ENCODE results near the gene SPDYE18.
"Not testable (repeated sequence)": the region's sequence is repeated elsewhere in the genome, so short reads cannot be mapped to it uniquely, and the experiment has no call there.

The SPDYE18 gene, protein sequence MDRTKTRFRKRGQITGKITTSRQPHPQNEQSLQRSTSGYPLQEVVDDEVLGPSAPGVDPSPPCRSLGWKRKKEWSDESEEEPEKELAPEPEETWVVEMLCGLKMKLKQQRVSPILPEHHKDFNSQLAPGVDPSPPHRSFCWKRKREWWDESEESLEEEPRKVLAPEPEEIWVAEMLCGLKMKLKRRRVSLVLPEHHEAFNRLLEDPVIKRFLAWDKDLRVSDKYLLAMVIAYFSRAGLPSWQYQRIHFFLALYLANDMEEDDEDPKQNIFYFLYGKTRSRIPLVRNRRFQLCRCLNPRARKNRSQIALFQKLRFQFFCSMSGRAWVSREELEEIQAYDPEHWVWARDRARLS

DNA sequence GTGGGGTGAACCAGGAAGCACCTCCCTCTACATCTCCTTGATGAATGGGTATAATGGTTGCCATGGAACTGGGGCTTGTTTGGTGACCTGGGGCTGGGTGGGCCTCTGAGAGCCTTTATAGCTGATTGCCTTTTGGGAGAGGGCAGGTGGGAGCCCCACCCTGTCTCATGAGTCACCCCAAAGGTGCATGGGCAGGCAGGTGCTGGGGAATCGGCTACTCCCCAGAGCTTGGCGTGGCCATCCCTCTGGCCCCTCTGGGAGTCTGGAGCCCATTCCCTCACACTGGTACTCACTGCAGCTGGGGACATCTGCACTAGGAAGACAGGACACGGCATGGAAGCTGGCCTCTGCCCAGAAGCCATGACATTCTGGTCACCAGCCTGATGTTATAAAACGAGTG is at the start of gene SPDYE18:
Gene SPDYE18, minus strand, starts transcription at position 2 of the 400 bp plus-strand sequence. CDS start 2,046 bp downstream, outside the sequence.
- DNase-seq (ENCODE audit: low read depth in 2 of 3, low spot score in 1 of 3), result not testable (repeated sequence)

DNA sequence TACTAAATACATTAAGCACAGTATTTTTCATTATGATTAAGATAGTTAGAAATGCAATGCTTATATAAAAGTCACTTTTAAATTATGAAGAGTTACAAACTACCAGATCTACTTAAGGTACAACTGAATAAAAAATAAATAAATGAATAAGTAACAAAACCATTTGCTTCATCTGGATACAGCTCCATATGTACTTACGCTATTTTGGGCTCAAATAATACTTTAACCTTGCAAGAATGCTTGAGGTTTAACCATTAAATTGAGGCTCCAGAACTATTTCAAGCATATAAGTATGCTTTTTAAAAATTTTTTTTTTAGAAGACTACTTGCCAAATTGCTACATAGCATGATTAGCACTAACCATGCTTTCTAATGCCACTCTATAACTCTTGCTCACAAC is 46.0 kb upstream of the SPDYE18 start:
- not testable (repeated sequence) for DNase-seq (ENCODE audit: low read depth in 2 of 3, low spot score in 1 of 3)

DNA sequence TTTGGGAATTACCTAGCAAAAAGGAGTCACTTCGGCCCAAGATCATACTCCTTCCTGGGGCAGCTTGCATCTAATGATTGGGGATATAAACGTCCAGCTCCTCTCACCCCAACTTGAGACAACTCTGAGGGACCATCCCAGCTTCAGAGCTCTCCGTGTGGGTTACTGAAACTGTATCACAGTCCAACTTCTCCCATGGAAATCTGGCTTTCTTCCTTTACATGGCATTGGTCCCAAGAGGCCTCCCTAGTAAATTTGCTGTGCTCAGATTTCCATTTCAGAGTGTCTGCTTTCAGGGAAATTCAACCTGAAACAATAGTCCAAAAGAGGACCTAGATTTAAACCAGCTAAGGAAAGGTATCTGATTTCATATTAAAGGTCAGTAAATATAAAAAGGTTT is 45.3 kb upstream of the SPDYE18 start:
- not testable (repeated sequence) for DNase-seq (ENCODE audit: low read depth in 2 of 3, low spot score in 1 of 3)

DNA sequence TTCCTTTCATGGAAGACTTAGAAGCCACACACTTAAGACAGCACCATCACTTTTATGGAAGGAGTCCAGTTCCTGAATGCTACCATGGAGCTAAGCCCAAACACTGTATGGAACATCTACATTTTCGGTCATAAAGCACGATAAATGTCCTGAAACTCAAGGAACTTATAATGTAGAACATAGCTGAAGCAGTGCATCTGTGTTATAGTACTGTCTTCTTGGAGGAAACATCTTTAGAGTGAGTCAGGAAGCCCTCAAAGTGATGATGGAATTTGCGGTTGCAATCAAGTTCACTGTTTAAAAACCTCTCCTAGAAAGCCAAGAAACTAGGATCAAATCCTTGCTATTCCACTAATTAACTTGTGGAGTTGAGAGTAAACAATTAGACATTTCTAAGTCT is 43.5 kb upstream of the SPDYE18 start:
- DNase-seq (ENCODE audit: low read depth in 2 of 3, low spot score in 1 of 3), result not testable (repeated sequence)

DNA sequence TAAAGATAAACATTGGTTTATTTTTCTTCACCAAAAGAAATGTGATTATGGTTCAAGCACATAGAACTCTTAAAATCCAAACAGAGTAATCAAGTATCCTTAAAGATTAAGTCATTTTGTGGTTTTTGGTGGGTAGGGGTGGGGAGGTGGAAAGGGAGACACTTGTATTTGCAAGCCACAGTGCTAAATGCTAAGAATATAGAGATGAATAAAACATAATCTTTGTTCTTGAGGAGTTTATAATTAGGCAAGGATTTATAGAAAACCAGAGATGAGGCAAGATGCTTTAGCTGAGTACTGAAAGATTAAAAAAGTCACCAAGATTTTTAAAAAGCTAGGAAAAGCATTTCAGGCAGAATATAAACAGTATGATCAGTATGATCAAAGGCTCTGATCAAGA is 40.3 kb upstream of the SPDYE18 start:
- not testable (repeated sequence) for DNase-seq (ENCODE audit: low read depth in 2 of 3, low spot score in 1 of 3)

DNA sequence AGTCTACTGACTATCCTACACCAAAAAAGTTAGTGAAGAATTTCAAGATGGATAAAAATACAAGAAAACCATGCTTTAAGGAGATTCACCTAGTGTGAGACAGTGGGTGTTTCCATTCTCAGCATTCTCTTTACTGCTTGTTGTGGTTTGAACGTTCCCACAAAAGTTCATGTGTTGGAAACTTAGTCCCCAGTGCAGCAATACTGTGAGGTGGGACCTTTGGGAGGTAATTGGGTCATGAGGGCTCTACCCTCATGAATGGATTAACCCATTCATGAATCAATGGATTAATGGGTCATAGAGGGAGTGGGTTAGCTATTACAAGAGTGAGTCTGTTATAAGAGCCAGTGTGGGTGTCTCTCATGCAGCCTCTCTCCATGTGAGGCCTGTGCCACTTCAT is 38.8 kb upstream of the SPDYE18 start:
- not testable (repeated sequence) for DNase-seq (ENCODE audit: low read depth in 2 of 3, low spot score in 1 of 3)

DNA sequence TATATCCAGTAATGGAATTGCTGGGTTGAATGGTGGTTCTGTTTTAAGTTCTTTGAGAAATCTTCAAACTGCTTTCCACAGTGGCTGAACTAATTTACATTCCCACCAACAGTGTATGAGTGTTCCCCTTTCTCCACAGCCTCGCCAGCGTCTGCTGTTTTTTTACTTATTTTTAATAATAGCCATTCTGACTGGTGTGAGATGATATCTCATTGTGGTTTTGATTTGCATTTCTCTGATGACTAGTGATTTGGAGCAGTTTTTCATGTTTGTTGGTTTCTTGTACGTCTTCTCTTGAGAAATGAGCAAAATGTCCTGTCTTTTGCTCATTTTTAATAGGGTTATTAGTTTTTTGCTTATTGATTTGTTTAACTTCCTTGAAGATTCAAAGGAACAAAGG is 38.1 kb upstream of the SPDYE18 start:
- not testable (repeated sequence) for DNase-seq (ENCODE audit: low read depth in 2 of 3, low spot score in 1 of 3)

DNA sequence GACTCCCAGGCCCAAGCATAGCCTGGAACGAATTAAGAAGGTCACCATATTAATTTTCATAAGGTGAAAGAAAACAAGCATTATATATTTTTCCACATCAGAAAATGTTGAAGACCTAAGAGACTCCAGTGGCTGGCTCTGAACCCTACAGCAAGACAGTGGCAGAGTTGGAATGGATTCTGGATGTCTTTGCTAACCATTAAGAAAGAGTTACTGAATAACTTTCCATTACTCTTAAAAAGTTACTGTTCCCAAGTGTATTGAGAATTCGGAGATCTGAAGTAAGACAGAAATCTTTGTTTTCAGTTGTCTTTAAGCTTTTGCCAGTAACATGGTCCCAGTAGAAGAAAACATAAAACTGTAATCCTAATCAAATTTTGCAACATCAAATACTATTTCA is 29.9 kb upstream of the SPDYE18 start:
- DNase-seq (ENCODE audit: low read depth in 2 of 3, low spot score in 1 of 3), result not testable (repeated sequence)

DNA sequence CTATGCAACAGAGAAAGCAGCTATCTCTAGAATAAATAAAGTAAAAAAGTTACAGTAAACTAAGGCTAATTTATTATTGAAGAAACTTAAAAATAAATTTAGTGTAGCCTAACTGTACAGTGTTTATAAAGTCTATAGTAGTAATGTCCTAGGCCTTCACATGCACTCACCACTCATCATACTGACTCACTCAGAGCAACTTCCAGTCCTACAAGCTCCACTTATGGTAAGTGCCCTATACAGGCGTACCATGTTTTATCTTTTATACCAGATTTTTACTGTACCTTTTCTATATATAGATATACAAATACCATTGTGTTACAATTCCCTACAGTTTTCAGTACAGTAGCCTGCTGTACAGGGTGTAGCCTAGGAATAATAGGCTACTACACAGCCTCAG is 19.8 kb upstream of the SPDYE18 start:
- not testable (repeated sequence) for DNase-seq (ENCODE audit: low read depth in 2 of 3, low spot score in 1 of 3)

DNA sequence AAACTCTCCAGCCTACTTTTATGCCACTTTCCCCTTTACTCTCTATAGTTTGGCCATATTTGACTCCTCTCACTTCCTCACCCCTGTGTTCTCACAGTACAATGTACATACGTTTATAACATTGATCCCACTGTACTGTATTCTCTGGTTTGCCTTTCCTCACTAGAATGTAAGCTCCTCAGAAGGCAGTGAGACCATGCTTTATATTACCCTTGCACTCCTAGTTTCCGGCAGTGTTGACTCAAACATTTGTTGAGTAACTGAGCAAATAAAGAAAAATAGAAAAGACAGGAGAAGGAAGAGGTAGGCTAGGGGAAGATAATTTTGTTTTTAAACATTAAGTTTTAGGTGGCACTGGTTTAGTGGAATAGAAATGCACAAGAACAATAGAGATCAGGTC is 17.9 kb upstream of the SPDYE18 start:
- DNase-seq (ENCODE audit: low read depth in 2 of 3, low spot score in 1 of 3), result not testable (repeated sequence)

DNA sequence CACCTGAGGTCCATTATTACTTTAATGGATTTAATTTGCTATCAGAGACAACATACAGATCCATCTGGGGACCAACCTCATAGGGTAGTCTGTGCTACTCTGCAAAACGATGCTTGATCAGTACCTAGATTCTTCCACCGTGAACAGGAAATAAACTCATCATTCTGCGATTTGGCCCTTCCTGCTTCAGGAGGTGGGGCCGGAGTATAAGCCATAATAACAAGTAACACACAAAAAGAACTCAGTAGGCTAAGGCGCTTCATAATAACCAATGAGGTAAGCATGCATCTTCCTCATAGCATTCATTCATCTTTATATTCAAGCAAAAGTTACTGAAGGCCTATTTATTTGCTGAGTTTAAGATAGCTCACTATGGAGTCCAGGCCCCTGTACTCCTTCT is 17.3 kb upstream of the SPDYE18 start:
- not testable (repeated sequence) for DNase-seq (ENCODE audit: low read depth in 2 of 3, low spot score in 1 of 3)

DNA sequence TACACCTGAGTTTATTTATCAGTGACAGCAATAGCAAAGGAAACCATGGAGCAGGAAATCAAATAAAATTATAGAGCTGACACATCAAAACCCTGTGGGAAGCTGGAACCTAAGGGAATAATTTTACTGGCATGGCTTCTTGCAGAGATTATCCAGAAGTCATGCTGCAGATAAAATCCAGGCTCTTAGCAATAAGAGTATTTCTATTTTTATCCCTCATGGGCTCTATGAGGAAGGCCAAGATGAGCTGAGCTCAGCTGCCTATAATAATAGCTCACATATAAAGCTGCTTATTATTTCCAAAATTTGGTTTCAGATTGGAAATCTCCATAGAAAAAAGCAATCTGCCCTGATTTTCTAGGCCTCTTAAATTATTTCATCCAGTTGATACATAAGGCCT is 16.8 kb upstream of the SPDYE18 start:
- not testable (repeated sequence) for DNase-seq (ENCODE audit: low read depth in 2 of 3, low spot score in 1 of 3)

DNA sequence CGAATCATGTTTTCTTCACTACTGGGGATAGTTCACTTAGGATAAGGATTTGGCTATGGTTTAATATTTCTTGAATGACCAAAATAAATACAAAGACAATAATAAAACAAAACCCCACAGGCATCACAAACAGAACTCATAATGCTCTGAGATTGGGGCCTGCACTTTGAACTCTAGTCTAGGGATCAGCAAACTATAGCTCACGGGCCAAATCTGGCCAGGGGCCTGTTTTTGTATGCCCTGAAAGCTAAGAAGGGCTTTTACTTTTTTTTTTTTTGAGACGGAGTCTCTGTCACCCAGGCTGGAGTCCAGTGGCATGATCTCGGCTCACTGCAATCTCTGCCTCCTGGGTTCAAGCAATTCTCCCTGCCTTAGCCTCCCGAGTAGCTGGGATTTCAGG is 14.7 kb upstream of the SPDYE18 start:
- DNase-seq (ENCODE audit: low read depth in 2 of 3, low spot score in 1 of 3), result not testable (repeated sequence)

DNA sequence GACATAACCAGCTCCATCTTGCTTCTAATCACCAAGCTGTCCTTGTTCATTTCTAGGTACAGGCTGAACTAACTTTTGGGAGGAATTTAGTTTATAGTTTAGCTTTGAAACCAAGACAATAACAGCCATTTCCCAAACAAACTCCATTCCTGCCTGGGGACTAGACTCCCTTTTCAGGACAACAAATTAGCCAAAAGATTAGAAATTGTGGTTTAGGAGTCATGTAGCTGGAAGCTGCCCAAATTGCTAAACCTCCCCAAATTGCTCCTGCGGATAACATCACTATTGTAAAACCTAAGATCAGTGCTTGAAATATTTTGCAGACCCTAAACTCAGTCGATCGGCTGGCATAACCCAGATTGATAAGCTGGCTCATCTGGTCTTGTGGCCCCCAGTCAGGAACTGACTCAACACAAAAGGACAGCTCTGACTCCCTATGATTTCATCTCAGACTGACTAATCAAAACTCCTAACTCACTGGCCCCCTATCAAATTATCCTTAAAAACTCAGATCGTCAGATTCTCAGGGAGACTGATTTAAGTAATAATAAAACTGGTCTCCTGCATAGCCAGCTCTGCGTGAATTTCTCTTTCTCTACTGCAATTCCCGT is 12.5 kb upstream of the SPDYE18 start:
- DNase-seq (ENCODE audit: low read depth in 2 of 3, low spot score in 1 of 3), result not testable (repeated sequence)

DNA sequence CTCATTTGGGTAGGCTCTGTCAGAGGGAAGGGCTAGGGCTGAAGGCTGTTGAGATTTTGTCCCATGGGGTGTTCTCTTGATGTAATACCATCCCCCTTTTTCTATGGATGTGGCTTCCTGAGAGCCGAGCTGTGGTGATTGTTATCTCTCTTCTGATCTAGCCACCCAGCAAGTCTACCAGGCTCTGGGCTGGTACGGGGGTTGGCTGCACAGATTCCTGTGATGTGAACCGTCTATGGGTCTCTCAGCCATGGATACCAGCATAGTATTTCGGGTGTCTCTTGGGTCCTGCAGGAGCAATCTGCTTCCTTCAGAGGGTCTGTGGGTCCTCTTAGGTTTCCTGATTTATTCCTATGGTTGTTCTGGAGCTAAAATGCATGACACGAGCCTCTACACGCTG is 8.8 kb upstream of the SPDYE18 start:
- DNase-seq (ENCODE audit: low read depth in 2 of 3, low spot score in 1 of 3), result not testable (repeated sequence)

DNA sequence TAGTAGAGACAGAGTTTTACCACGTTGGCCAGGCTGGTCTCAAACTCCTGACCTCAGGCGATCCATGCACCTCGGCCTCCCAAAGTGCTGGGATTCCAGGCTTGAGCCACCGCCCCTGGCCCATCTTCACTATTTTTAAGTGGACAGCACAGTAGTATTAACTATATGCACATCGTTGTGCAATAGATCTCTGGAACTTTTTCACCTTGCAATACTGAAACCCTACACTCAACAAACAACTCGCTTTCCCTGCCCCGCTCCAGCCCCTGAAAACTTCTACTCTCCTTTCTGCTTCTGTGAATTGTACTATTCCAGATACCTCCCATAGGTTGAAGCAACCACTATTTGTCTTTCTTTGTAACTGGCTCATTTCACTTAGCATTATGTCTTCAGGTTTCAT is 3.5 kb upstream of the SPDYE18 start:
- not testable (repeated sequence) for DNase-seq (ENCODE audit: low read depth in 2 of 3, low spot score in 1 of 3)

DNA sequence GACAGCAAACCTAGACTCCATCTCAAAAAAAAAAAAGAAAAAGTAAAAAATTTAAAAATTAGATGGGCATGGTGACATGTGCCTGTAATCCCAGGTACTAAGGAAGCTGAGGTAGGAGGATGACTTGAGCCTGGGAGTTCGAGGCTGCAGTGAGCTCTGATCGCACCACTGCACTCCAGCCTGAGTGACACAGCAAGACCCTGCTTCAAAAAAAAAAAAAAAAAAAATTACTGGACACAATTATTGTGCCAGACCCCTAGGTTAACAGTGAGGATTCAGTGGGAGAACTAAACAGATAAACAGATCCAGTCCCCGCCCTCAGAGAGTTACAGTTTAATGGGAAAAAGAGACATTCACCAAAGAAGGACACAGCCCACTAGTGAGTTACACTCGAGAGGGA is 1.4 kb upstream of the SPDYE18 start:
- DNase-seq (ENCODE audit: low read depth in 2 of 3, low spot score in 1 of 3), result not testable (repeated sequence)

DNA sequence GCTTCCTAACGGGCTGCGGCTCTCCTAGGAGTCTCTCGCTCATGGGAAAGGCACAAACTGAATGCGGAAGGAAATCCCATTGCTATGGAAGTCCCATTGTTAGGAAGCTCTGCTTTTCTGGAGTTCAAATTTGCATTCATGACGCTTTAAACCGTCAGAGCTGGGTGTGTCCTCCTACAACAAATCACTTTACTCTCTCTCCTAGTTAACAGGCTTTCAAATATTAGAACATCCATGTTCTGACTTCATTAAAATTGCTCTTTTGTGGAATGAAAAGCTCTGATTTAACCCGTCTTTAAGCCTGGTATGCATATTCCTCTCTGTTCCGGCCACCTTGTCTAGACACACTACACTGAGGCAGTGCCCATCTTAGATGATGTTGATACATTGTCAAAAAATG is 30.1 kb downstream of the SPDYE18 start, which contains the start of gene SPDYE17:
Gene SPDYE17, minus strand, starts transcription at position 101 of the 400 bp plus-strand sequence. CDS start 1,791 bp downstream, outside the sequence.
- DNase-seq (ENCODE audit: low read depth in 2 of 3, low spot score in 1 of 3), result not testable (repeated sequence)

DNA sequence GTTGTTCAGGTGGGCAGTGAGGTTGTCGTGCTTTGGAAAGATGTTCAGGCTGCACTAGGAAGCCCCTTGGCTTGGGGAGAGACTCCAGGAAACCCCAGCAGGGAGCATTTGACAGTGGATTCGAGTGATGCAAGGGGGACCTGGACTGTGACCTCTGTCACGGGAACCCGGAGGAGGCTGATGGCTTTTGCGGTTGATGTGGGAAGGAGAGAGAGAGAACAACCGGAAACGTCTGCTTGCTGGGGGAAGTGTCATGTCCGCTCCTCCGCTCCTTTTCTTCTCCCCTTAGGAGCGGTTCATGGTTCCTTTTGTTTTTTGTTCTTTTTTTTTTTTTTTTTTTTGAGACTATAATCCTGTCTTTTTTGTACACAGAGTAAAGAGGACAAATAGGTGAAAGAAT is 36.0 kb downstream of the SPDYE18 start:
- not testable (repeated sequence) for DNase-seq (ENCODE audit: low read depth in 2 of 3, low spot score in 1 of 3)

DNA sequence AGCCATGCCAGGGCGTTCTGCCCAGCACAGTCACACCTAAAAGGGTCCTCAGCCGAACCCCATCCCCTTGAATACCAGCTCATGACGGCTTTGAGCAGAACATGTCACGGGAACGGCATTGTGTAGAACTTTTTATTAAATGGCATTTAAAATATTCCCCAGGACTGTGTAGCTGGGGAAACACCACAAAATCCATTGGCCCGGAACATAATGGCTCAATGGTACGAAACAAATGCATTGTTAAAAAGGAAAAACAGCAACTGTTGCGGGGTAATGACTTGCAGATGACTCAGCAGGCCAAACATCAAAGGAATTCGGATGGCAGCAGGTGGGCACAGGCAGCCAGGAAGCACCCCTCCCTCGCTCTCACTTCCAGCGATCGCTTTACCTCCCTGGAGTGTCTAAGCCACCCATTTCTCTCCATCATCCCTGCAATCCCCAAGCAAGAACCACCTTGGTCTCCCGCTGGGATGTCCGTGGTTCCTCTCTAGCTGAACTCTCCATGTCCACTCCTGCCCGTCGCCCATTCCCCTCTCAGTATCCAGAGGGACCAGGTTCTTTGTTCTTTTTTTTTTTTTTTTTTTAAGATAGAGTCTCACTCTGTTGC is 52.2 kb downstream of the SPDYE18 start:
- DNase-seq (ENCODE audit: low read depth in 2 of 3, low spot score in 1 of 3), result not testable (repeated sequence)

DNA sequence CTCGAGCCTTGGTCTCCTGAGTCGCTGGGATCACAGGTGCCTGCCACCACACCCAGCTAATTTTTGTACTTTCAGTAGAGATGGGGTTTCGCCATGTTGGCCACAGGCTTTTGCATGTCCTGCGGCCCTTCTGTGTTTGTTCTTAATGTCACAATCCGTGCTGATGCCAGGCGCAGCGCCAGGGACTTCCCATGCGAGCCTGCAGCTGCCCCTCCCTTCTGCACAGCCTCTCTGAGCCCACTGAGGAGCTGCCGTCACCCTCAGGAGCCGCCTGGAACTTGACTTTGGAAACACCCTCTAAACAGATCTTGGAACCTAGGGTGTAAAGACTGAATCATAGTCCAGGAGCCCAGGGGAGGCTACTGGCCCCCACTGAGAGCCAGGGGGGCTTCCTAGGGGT is 54.4 kb downstream of the SPDYE18 start:
- not testable (repeated sequence) for DNase-seq (ENCODE audit: low read depth in 2 of 3, low spot score in 1 of 3)

Measured in stimulated activated CD4-positive, alpha-beta T cell treated with anti-CD3 and anti-CD28 coated beads, Interleukin-12 subunit alpha, Interleukin-12 subunit beta, amount 100 ng/mL, for 48 hours (primary cell).